Adrenal gland (tissue), 12 donors: ENCODE results near the gene DDO. TPM values are rescaled to one million over a fixed set of nuclear protein-coding genes. Genes with fewer than 3 reads are reported as not detected.

Experiments
- DNase-seq, 7 donors: peaks; one replicate each; pipeline ENCODE4 v3.0.0-alpha.2; 2019 to 2020
- H3K27ac ChIP-seq, 5 donors: fragments of 200-600 bp; sonication (generic) in 4 of 5; 1 replicate in 3 of 5; 2 replicates in 2 of 5; pipeline versions ENCODE4 v1.5.1 to v1.8.0; 2016 to 2020; ENCODE audit warnings: mild to moderate bottlenecking in 1 of 5
- H3K27me3 ChIP-seq: fragments of 200-600 bp; 2 replicates; pipeline ENCODE4 v1.8.0; 2021
- H3K36me3 ChIP-seq, 2 donors: fragments of 200-600 bp; replicated peaks in 1 of 2; 1 replicate in 1 of 2; 2 replicates in 1 of 2; pipeline versions ENCODE4 v1.5.1 to v1.8.0; 2018 to 2022
- H3K4me1 ChIP-seq, 2 donors: fragments of 200-600 bp; replicated peaks in 1 of 2; 1 replicate in 1 of 2; 2 replicates in 1 of 2; pipeline versions ENCODE4 v1.5.1 to v1.8.0; 2018 to 2021
- H3K4me3 ChIP-seq, 4 donors: fragments of 200-600 bp; sonication (generic) in 3 of 4; one replicate each; pipeline ENCODE4 v1.5.1; 2016 to 2018
- H3K9me3 ChIP-seq, 3 donors: fragments of 200-600 bp; sonication (generic) in 1 of 3; replicated peaks in 1 of 3; 1 replicate in 2 of 3; 2 replicates in 1 of 3; pipeline versions ENCODE4 v1.5.1 to v1.8.0; 2016 to 2021
- CTCF ChIP-seq, 6 experiments: fragments of 450-650 bp in 4 of 6; fragments of 200-600 bp in 2 of 6; sonication (generic) in 1 of 6; IDR thresholded peaks; 1 replicate in 5 of 6; 2 replicates in 1 of 6; pipeline versions ENCODE4 v1.5.1 to v1.8.0; 2016 to 2021; ENCODE audit warnings: antibody characterized with exemption in 6 of 6, mild to moderate bottlenecking in 2 of 6, moderate library complexity in 1 of 6
- POLR2A ChIP-seq, 2 donors: fragments of 450-650 bp; IDR thresholded peaks; one replicate each; pipeline ENCODE4 v1.6.1; 2017; ENCODE audit warnings: antibody characterized with exemption in 2 of 2, mild to moderate bottlenecking in 2 of 2, moderate library complexity in 1 of 2
- WGBS, 4 donors: extraction: QIAGEN DNeasy Blood & Tissue Kit in 2 of 4; methylation state at CpG; one replicate each; pipeline versions ENCODE4 v1.1.5 to v1.1.7; 2013 to 2017; 5-methylcytosine and 5-hydroxymethylcytosine counted together
- intact Hi-C, 2 donors: fragments of 100-400 bp; cut with DNase I; formaldehyde crosslinking; loops; one replicate each; pipeline versions ENCODE4 v1.14.1 to v1.15.0; 2022 to 2023
- polyA plus RNA-seq, 3 donors: library from polyadenylated mRNA; stranded (reverse); fragments of 200-250 nt in 2 of 3; fragments of 350-450 nt in 1 of 3; fragmentation: Illumina TruSeq in 1 of 3; extraction: RNeasy Lipid Tissue Mini Kit (QIAGEN cat#74804) in 1 of 3; gene quantifications; one replicate each; pipeline ENCODE4 v1.2.3, GENCODE V29; 2013 to 2014
- total RNA-seq, 9 donors: library from RNA; depleted of rRNA in 4 of 9; stranded (reverse); fragments of >200 nt in 4 of 9; fragments of 120-200 nt in 1 of 9; fragmentation: NEBNext Ultra II Directional in 1 of 9; extraction: Animal tissue kit (Norgen Biotek cat#: 25700) in 1 of 9; gene quantifications; one replicate each; pipeline versions ENCODE4 v1.1.0 to v1.2.4, GENCODE V29; 2013 to 2023
- donor health status: healthy with polysubstance abuse.
- donor health status: Bipolar disorder and iron deficiency.
- donor health status: DM: yes; HTN: yes; CAD: no.
- donor health status: DM: no; HTN: no; CAD: no.
- donor health status: DM: no; HTN: no; CAD: no.
- donor health status: DM: yes; HTN: yes; CAD: no.

DDO gene
- total and polyA plus RNA-seq, 12 donors = 4.4 to 19.1 (median 9.7) TPM

DNA sequence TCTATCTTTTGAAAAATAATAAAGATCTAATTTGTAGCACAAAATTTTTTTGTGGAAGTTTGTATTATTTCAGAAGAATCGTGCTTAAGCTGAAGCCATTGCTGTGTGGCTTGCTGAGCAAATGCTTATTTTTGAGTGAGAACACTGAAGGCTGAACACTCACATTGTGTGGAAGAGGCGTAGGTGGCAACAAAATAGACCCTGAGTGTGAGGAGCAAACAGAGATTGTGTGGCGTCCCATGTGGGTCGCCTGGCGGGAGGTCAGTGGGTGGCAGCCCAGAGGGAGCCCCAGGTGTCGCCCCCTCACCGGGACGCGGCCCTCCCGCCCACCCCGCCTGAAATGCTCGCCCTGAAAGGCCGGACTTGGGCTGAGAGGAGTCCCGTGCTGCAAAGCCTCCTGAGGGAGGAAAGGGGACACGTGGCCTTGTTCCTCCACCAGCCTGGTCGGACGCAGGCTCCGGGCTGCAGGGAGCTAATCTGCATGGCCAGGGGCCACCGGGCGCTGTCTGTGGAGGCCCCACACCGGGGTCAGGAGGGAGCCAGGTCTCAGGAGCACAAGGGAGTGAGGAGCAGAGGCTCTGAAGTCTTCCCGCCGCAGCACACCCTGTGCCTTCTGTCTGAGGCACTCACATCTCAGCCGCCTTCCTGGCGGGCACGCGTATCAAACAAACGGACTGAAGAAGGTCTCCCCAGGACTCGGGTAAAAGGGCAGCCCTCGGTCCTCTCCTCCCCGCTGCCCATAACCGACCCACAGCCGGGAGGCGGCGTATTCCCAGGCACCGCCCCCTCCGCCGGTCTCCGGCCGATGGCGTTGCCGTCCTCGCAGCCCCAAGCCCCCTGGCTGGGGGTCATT is 15.9 kb downstream of the DDO start:
- peak overlapping the region in 1 of 4 donors; percentile 51 for H3K4me3 ChIP-seq
- peaks cover 2 to 5% of the 10 kb centered on the region in 2 donors for H3K4me1 ChIP-seq
- peak overlapping the region in 1 of 5 donors; percentile 57 for H3K27ac ChIP-seq
- 41 to 76% (median 65%) methylated on average over 23 to 43 of the region's 43 CpGs for WGBS, 4 donors
- no peak for TF ChIP-seq CTCF (IDR thresholded peaks at IDR 0.05)
- TF ChIP-seq POLR2A (IDR thresholded peaks at IDR 0.05) = no peak
- H3K36me3 ChIP-seq = no peaks in the 10 kb centered on the region
- DNase-seq = peak in 1 of 7 donors; percentile 28
- intact Hi-C loops = loop anchor here (10.0 kb wide), 3 partner anchors 215 to 695 kb away; partner anchors contain the start of gene CDC40 (in 1 of the 2)
- H3K9me3 ChIP-seq = no peaks in the 10 kb centered on the region
- no peaks in the 10 kb centered on the region for H3K27me3 ChIP-seq

DNA sequence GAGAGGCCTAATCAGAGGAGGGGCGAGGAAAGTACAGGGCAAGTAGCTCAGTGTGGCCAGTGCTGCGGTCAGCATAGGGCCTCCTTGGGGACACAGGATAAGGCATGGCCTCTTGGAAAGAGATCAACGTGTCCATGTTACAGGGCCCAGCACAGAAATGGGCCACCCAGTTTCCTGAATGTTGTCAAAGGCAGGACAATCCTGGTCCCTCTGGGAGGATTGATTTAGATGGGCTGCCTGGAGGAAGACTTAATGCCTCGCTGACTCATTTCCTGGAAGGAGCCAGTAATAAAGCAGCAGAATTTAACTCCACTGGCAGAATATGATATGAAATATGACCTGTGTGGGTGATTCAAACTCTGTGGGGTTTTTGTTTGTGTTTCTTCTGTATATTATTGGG is 16.6 kb downstream of the DDO start:
- WGBS, 4 donors = 81 to 89% (median 83%) methylated on average over 4 of the region's 4 CpGs
- no peak for TF ChIP-seq CTCF (IDR thresholded peaks at IDR 0.05)
- no peak for TF ChIP-seq POLR2A (IDR thresholded peaks at IDR 0.05)
- Histone ChIP-seq H3K27ac (peak overlapping the region in 1 of 5 donors; percentile 3), H3K27me3 (no peaks in the 10 kb centered on the region), H3K4me1 (peaks cover 0 to 4% of the 10 kb centered on the region in 2 donors), H3K36me3 (no peaks in the 10 kb centered on the region), H3K4me3 (no peak overlapping the region), H3K9me3 (no peaks in the 10 kb centered on the region)
- intact Hi-C loops = loop anchor here (10.0 kb wide), 3 partner anchors 214 to 694 kb away; partner anchors contain the start of gene CDC40 (in 1 of the 2)
- DNase-seq = no peak

- Histone ChIP-seq H3K9me3 (no peaks in the 10 kb centered on the region), H3K36me3 (no peaks in the 10 kb centered on the region), H3K27me3 (no peaks in the 10 kb centered on the region), H3K4me3 (no peak overlapping the region), H3K4me1 (peaks cover 0 to 4% of the 10 kb centered on the region in 2 donors), H3K27ac (peak overlapping the region in 1 of 5 donors; percentile 21)
- WGBS, 4 donors = 24 to 44% (median 36%) methylated on average over 4 of the region's 4 CpGs
- no peak for TF ChIP-seq CTCF (IDR thresholded peaks at IDR 0.05)
- TF ChIP-seq POLR2A (IDR thresholded peaks at IDR 0.05) = no peak
- intact Hi-C loops = loop anchor here (10.0 kb wide), 3 partner anchors 210 to 690 kb away; partner anchors contain the start of gene CDC40 (in 1 of the 2)
- DNase-seq = peak in 6 of 7 donors; percentile 34 to 71 (median 52)
Measured at GRCh38 chr6:110395221-110395620, 20.2 kb downstream of the DDO start.

DNA sequence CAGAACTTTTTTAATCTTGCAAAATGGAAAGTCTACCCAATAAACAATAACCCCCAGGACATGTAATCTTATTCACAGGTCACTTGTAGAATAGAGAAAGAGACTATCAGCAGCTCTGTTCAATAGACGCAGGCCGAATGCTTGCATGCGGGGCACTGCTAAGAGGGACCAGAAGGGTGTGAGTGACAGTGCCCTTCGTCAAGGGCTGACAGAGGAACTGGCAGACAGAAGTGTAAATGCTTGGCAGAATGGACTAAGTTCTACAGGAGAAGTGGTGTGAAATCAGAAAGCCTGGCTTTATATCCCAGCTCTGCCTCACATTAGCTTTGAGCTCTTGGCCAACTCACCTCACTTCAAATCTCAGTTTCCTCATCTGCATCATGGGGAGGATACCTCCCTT is 21.0 kb downstream of the DDO start:
- WGBS, 4 donors = 97 to 98% (median 97%) methylated on average over 4 of the region's 4 CpGs
- intact Hi-C loops = loop anchor here (5.0 to 10.0 kb wide), 4 partner anchors 210 to 690 kb away; partner anchors contain the start of gene CDC40 (in 1 of the 2)

More for the DNA sequence above, 21.0 kb downstream of the DDO start:
- DNase-seq = no peak
- no peaks in the 10 kb centered on the region for H3K9me3 ChIP-seq
- H3K27ac ChIP-seq = no peak overlapping the region
- no peak for TF ChIP-seq CTCF (IDR thresholded peaks at IDR 0.05)
- H3K27me3 ChIP-seq = no peaks in the 10 kb centered on the region
- no peak overlapping the region for H3K4me3 ChIP-seq
- H3K36me3 ChIP-seq = no peaks in the 10 kb centered on the region
- peaks cover 0 to 4% of the 10 kb centered on the region in 2 donors for H3K4me1 ChIP-seq
